ENCODE data around the gene CRTAC1.

GRCh38 chr10:97852840-97853405, 177.5 kb downstream of the CRTAC1 start:
- TF ChIP-seq POLR2AphosphoS5 (IDR thresholded peaks at IDR 0.05; ENCODE audit: low read depth) (no peak), GABPA (IDR thresholded peaks at IDR 0.05; ENCODE audit: low read depth) (no peak)
- TF ChIP-seq, protein P1, sequence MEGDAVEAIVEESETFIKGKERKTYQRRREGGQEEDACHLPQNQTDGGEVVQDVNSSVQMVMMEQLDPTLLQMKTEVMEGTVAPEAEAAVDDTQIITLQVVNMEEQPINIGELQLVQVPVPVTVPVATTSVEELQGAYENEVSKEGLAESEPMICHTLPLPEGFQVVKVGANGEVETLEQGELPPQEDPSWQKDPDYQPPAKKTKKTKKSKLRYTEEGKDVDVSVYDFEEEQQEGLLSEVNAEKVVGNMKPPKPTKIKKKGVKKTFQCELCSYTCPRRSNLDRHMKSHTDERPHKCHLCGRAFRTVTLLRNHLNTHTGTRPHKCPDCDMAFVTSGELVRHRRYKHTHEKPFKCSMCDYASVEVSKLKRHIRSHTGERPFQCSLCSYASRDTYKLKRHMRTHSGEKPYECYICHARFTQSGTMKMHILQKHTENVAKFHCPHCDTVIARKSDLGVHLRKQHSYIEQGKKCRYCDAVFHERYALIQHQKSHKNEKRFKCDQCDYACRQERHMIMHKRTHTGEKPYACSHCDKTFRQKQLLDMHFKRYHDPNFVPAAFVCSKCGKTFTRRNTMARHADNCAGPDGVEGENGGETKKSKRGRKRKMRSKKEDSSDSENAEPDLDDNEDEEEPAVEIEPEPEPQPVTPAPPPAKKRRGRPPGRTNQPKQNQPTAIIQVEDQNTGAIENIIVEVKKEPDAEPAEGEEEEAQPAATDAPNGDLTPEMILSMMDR (IDR thresholded peaks at IDR 0.05; ENCODE audit: insufficient read depth, low read length), result no peak
- TF ChIP-seq, protein P2, sequence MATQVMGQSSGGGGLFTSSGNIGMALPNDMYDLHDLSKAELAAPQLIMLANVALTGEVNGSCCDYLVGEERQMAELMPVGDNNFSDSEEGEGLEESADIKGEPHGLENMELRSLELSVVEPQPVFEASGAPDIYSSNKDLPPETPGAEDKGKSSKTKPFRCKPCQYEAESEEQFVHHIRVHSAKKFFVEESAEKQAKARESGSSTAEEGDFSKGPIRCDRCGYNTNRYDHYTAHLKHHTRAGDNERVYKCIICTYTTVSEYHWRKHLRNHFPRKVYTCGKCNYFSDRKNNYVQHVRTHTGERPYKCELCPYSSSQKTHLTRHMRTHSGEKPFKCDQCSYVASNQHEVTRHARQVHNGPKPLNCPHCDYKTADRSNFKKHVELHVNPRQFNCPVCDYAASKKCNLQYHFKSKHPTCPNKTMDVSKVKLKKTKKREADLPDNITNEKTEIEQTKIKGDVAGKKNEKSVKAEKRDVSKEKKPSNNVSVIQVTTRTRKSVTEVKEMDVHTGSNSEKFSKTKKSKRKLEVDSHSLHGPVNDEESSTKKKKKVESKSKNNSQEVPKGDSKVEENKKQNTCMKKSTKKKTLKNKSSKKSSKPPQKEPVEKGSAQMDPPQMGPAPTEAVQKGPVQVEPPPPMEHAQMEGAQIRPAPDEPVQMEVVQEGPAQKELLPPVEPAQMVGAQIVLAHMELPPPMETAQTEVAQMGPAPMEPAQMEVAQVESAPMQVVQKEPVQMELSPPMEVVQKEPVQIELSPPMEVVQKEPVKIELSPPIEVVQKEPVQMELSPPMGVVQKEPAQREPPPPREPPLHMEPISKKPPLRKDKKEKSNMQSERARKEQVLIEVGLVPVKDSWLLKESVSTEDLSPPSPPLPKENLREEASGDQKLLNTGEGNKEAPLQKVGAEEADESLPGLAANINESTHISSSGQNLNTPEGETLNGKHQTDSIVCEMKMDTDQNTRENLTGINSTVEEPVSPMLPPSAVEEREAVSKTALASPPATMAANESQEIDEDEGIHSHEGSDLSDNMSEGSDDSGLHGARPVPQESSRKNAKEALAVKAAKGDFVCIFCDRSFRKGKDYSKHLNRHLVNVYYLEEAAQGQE (IDR thresholded peaks at IDR 0.05; ENCODE audit: insufficient replicate concordance, low read depth), result no peak

All from HL-60 (cell line).